Testis (tissue), 3 donors: ENCODE measurements around the gene MYBBP1A. TPM values are rescaled to one million over a fixed set of nuclear protein-coding genes. Genes with fewer than 3 reads are reported as not detected.
A peak's percentile ranks its signal among the peaks of the same experiment; 100 is the strongest.

ENCODE experiments used
- DNase-seq: peaks from one replicate; pipeline ENCODE4 v3.0.0-alpha.2; 2019
- H3K27ac ChIP-seq, 2 donors: fragments of 200-600 bp; sonication (generic); one replicate each; pipeline ENCODE4 v1.5.1; 2019
- H3K27me3 ChIP-seq: fragments of 200-600 bp; sonication (generic); one replicate; pipeline ENCODE4 v1.5.1; 2019
- H3K36me3 ChIP-seq: fragments of 200-600 bp; sonication (generic); one replicate; pipeline ENCODE4 v1.5.1; 2017; ENCODE audit warnings: low read depth; ENCODE audit errors: missing control alignments
- H3K4me1 ChIP-seq: fragments of 200-600 bp; sonication (generic); one replicate; pipeline ENCODE4 v1.5.1; 2019
- H3K4me3 ChIP-seq, 2 donors: fragments of 200-600 bp; sonication (generic); one replicate each; pipeline ENCODE4 v1.5.1; 2017 to 2019
- H3K9me3 ChIP-seq: fragments of 200-600 bp; sonication (generic); one replicate; pipeline ENCODE4 v1.5.1; 2017
- POLR2A ChIP-seq: fragments of 450-650 bp; IDR thresholded peaks from one replicate; pipeline ENCODE4 v1.6.1; 2017; ENCODE audit warnings: antibody characterized with exemption, mild to moderate bottlenecking, moderate library complexity
- WGBS, 2 donors: methylation state at CpG; one replicate each; pipeline ENCODE4 v1.1.5; 2018; 5-methylcytosine and 5-hydroxymethylcytosine counted together
- intact Hi-C: fragments of 100-400 bp; cut with DNase I; formaldehyde crosslinking; loops from one replicate; pipeline ENCODE4 v1.15.1; 2023; ENCODE audit warnings: low total_unique reads
- polyA plus RNA-seq: library from polyadenylated mRNA; stranded (reverse); fragments of 350-450 nt; fragmentation: Illumina TruSeq; extraction: RNeasy Lipid Tissue Mini Kit (QIAGEN cat#74804); gene quantifications from one replicate; pipeline ENCODE4 v1.2.3, GENCODE V29; 2014; ENCODE audit warnings: low read depth, low replicate concordance; ENCODE audit not compliant: insufficient read depth
- total RNA-seq, 2 donors: library from RNA; depleted of rRNA; stranded (reverse); fragments of >200 nt; gene quantifications; one replicate each; pipeline ENCODE4 v1.2.3, GENCODE V29; 2016
- TF ChIP-seq, protein P1 (sequence below), 3 experiments: fragments of 450-650 bp in 2 of 3; fragments of 200-600 bp in 1 of 3; sonication (generic) in 1 of 3; IDR thresholded peaks; one replicate each; pipeline ENCODE4 v1.5.1; 2016 to 2019; ENCODE audit warnings: antibody characterized with exemption in 3 of 3, mild to moderate bottlenecking in 2 of 3, moderate library complexity in 1 of 3

Gene MYBBP1A
- total and polyA plus RNA-seq, 3 donors from 2014 or later, result 32.9 to 78.9 (median 74.1) TPM

GRCh38 chr17:4565209-4566141, 10.3 kb upstream of the MYBBP1A start:
- intact Hi-C loops, result no loop called here
- TF ChIP-seq POLR2A, result no peak
- TF ChIP-seq, protein P1, sequence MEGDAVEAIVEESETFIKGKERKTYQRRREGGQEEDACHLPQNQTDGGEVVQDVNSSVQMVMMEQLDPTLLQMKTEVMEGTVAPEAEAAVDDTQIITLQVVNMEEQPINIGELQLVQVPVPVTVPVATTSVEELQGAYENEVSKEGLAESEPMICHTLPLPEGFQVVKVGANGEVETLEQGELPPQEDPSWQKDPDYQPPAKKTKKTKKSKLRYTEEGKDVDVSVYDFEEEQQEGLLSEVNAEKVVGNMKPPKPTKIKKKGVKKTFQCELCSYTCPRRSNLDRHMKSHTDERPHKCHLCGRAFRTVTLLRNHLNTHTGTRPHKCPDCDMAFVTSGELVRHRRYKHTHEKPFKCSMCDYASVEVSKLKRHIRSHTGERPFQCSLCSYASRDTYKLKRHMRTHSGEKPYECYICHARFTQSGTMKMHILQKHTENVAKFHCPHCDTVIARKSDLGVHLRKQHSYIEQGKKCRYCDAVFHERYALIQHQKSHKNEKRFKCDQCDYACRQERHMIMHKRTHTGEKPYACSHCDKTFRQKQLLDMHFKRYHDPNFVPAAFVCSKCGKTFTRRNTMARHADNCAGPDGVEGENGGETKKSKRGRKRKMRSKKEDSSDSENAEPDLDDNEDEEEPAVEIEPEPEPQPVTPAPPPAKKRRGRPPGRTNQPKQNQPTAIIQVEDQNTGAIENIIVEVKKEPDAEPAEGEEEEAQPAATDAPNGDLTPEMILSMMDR (IDR thresholded peaks at IDR 0.05), result peak; percentile 64 to 75 (median 71)
- H3K9me3 ChIP-seq, result no peaks in the 10 kb centered on the region
- H3K4me3 ChIP-seq, result no peak overlapping the region
- H3K4me1 ChIP-seq, result peaks cover 10% of the 10 kb centered on the region
- H3K27ac ChIP-seq, result no peak overlapping the region
- peak; percentile 80 for DNase-seq
- no peaks in the 10 kb centered on the region for H3K36me3 ChIP-seq
- WGBS, 2 donors, result 41 to 43% methylated on average over 16 of the region's 16 CpGs
- no peaks in the 10 kb centered on the region for H3K27me3 ChIP-seq

GRCh38 chr17:4562015-4562969, 7.1 kb upstream of the MYBBP1A start:
- TF ChIP-seq POLR2A, result no peak
- TF ChIP-seq, protein P1 (IDR thresholded peaks at IDR 0.05), result no peak
- intact Hi-C loops, result no loop called here
- no peak overlapping the region for H3K4me3 ChIP-seq
- DNase-seq, result no peak
- peaks cover 16% of the 10 kb centered on the region for H3K4me1 ChIP-seq
- H3K27ac ChIP-seq, result no peak overlapping the region
- 68 to 73% methylated on average over 8 of the region's 8 CpGs for WGBS, 2 donors
- no peaks in the 10 kb centered on the region for H3K9me3 ChIP-seq
- H3K27me3 ChIP-seq, result no peaks in the 10 kb centered on the region
- no peaks in the 10 kb centered on the region for H3K36me3 ChIP-seq

- intact Hi-C loops, result no loop called here
- Histone ChIP-seq H3K9me3 (no peaks in the 10 kb centered on the region), H3K4me3 (no peak overlapping the region), H3K27ac (no peak overlapping the region), H3K36me3 (no peaks in the 10 kb centered on the region), H3K27me3 (no peaks in the 10 kb centered on the region), H3K4me1 (peaks cover 20% of the 10 kb centered on the region)
- WGBS, 2 donors, result 50 to 60% methylated on average over 11 of the region's 11 CpGs
- peak; percentile 83 for DNase-seq
- TF ChIP-seq, protein P1 (IDR thresholded peaks at IDR 0.05), result no peak
- no peak for TF ChIP-seq POLR2A
These were observed 5.7 kb upstream of the MYBBP1A start for GRCh38 chr17:4560837-4561256.

- Histone ChIP-seq H3K27ac (no peak within 1 kb of the TSS), H3K27me3 (no peaks in the 10 kb centered on the region), H3K4me3 (no peak within 1 kb of the TSS), H3K36me3 (no peaks in the 10 kb centered on the region), H3K4me1 (peaks cover 19% of the 10 kb centered on the region), H3K9me3 (no peaks in the 10 kb centered on the region)
- intact Hi-C loops, result no loop called here
- DNase-seq, result peak; percentile 52
- TF ChIP-seq, protein P1 (IDR thresholded peaks at IDR 0.05), result no peak
- TF ChIP-seq POLR2A, result no peak
- 47 to 54% methylated on average over 7 to 12 of the region's 12 CpGs for WGBS, 2 donors
These were observed 5.2 kb upstream of the MYBBP1A start, which contains the start of gene GGT6 for GRCh38 chr17:4560421-4560820. GGT6 (minus strand) TSS chr17:4560577; CDS start chr17:4560521, 56 bp downstream.
